ENCODE data around the gene HMX3.

The HMX3 gene

GRCh38 chr10:123146894-123147634 is 11.3 kb downstream of the HMX3 start:
- no peak for FAIRE-seq
- no peak for DNase-seq (ENCODE audit: insufficient read length, low spot score)

GRCh38 chr10:123147635-123148413 is 12.1 kb downstream of the HMX3 start, which contains the start of gene HMX2:
TSS of gene HMX2 (plus strand) at chr10:123148136. CDS start at chr10:123148379, 243 bp downstream.
- DNase-seq (ENCODE audit: insufficient read length, low spot score) = no peak
- no peak for FAIRE-seq

DNA sequence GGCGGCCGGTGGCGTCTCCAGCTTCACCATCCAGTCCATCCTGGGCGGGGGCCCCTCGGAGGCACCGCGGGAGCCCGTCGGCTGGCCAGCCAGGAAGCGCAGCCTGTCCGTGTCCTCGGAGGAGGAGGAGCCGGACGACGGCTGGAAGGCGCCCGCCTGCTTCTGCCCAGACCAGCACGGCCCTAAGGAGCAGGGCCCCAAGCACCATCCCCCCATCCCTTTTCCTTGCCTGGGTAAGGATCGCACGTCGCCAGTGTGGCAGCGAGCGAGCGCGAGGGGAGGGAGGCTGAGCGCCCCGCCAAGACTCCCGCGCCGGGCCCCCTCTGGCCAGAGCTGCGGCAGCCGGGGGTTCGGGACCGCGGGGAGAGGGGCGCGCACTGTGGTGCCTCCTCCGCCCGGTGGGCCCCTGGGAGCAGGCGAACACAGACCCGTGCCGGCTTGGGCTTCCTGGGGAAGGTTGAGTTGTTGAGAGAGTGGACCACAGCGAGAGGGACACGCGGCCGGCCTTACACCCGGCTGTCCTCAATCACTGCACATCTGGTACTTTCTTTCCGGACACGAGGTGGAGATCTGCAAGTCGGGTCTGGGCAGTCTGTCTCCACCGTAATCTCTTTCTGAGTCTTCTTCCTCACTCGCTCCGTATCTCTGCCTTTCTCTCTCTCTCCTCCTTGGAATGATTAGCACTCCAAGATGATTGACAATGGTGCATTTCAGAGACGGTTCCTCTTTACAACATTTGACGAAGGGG is 12.8 kb downstream of the HMX3 start:
- no peak for FAIRE-seq
- DNase-seq (ENCODE audit: insufficient read length, low spot score) = no peak

DNA sequence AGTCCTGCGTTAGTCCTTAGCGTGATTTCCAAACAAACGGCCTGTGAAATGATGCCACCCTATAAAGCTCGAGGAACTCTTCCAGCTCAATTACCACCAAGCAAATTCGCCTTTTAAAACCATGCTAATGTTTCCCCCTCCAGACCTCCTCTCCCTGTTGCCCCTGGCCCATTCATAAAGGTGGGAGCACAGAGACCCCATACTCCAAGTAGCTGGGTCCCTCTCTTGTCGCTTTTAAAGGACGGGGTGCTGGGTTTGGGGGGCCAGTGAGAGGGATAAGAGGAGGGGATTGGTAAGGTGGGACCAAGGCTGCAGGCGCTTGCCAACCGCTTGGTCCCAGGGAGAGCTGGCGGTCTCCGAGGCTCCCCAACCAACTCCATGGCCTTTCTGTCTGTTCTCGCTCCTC is 13.4 kb downstream of the HMX3 start:
- DNase-seq (ENCODE audit: insufficient read length, low spot score) = no peak

GRCh38 chr10:123149568-123150270 is 13.9 kb downstream of the HMX3 start:
- FAIRE-seq (no peak), DNase-seq (ENCODE audit: insufficient read length, low spot score) (no peak)

More for the DNA sequence above, 13.4 kb downstream of the HMX3 start:
- FAIRE-seq = no peak

DNA sequence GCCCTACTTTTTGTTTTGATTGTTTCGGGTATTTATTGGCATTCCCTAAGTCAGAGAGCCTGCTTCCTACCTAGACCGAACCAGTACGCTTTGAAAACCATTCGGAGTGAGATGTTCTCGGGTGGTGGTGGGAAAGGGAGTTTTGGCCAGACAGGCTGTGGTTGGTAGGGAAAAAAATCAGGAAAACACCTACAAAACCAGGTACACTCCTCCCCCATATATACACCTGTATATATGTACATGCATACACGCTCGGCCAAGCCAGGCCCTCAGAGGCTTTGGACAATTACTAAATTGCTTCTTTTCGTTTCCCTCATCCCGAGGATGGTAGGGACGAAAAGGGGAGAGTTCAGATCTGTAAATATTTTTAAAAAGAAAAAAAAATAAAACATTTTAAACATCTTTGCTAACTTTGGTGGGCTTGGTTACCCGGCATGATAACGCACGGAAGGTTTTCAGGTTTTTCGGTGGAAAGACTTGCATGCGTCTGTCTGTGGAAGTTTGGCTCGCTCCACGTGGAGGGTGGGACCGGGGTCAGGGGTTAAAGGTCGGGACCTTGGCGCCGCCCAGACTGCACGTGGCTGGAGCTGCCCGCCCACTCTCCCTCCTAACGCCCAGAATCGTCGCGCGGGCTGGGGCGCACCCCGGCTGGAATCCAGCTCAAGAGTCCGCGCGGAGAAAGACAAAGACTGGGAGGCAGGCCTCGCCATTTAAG is 14.7 kb downstream of the HMX3 start:
- no peak for DNase-seq (ENCODE audit: insufficient read length, low spot score)
- no peak for FAIRE-seq

DNA sequence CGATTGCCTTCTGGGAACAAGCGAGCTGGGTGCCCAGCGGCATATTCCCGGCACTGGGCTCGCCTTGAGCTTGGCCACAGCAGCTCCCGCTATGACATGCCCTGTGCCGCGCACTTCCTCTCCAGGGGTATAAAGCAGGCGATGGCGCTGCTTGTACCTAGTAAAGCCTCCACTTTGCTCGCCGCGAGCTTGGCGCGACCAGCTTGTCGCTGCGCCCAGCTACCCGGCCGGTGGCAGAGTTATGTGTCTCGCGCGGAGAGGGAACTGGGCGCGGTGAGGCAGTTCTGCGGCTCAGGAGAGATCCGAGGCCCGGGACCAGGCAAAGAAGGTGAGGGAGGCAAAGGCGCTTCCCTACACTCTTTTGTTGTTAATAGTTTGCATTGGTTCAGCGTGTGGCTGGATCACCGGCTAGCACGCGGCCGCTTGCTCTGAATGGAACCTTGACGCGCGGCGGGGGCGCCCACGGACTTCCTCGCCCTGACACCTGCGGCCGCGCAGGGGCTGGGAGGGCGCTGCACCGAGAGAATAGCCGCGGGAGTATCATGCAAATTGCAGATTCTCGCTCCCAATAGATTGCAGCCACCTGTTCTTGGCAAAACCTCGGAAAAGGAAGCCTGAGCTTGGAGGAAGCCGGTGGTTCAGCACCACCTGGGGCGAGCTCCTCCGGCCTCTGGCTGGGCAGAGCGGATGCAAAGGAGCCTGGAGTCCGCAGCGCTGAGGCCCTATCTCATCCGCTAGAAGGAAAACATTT is 15.4 kb downstream of the HMX3 start:
- FAIRE-seq (no peak), DNase-seq (ENCODE audit: insufficient read length, low spot score) (no peak)

GRCh38 chr10:123151737-123152135 is 16.0 kb downstream of the HMX3 start:
- no peak for FAIRE-seq
- DNase-seq (ENCODE audit: insufficient read length, low spot score) = no peak

DNA sequence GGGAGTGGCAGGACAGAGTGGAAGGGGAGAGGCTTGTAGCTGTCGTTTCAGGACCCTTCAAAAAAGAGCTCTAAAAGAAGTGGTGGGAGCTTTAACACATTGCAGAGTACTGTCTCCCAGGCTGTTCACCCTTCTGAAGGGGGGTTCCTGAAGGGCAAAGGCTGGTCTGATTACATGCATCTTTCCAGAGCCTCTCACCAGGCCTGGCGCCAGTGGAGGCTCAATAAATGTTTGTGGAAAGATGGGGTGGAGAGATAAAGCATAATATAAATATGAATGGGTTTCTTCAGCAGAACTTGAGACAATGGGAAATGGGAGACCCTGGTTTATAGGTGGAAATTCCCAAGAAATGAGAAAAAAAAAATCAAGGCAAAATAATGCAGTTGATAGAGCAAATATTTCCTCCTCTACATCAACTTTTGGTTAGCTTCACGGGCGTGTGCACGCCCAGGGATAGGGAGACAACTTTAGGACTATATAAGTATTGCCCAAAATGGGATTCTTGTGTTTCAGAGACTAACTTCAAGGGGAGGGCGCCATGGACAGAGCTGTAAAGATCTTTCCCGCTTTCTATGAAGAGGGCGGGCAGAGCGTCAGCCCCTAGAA is 17.8 kb downstream of the HMX3 start:
- FAIRE-seq = no peak

GRCh38 chr10:123154092-123154710 is 18.4 kb downstream of the HMX3 start, which contains the start of gene BUB3:
TSS of gene BUB3 (plus strand) at chr10:123154402. CDS start at chr10:123154918, 516 bp downstream.
- FAIRE-seq = peak; percentile 85
- DNase-seq (ENCODE audit: insufficient read length, low spot score) = peak; percentile 88

More for the DNA sequence above, 17.8 kb downstream of the HMX3 start:
- DNase-seq (ENCODE audit: insufficient read length, low spot score) = no peak

DNA sequence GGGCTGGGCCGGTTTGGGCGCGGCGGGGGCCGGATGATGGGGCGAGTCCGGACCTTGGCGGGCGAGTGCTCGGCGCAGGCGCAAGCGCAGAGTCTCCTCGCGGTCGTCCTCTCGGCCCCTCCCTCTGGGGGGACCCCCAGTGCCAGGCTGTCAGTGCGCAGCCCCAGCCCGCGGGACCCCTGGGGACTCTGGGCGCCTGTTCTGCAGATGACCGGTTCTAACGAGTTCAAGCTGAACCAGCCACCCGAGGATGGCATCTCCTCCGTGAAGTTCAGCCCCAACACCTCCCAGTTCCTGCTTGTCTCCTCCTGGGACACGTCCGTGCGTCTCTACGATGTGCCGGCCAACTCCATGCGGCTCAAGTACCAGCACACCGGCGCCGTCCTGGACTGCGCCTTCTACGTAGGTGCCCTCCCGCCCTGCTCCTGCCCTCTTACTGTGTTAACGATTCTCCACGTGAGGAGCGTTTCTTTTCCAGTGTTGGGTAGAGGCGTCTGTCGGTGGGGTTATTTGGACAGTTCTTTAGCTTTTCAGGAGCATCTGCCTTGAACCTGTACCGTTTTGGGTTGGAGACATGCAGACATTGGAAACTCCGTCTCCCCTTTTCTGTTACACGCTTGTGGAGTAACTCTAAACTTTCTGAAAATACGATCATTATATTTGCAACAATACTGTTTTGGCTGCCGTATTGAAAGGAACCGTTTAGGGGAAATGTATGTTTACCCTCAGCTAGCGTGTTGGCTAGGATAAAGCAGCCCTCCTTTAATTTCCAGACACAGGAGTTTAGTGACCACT is 19.1 kb downstream of the HMX3 start:
- peak; percentile 48 for DNase-seq (ENCODE audit: insufficient read length, low spot score)
- no peak for FAIRE-seq

DNA sequence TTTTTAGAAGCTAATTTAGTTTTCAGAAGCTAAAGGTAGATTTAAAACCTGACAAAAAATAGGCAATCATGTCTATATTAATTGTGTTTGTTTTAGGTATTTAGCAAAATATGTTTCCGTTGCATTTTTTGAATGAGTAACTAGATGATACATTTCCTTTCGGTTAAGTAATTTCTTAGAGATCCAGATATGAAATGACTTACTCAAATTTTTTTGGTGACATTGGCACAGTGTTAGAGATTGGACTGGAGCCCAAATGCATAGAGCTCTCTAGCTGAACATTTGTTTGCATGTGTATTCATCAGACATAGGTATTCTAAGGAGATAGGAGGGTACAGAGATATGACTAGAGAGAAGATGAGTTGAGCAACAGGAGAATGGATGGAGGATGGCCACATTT is 20.3 kb downstream of the HMX3 start:
- DNase-seq (ENCODE audit: insufficient read length, low spot score) (no peak), FAIRE-seq (no peak)

- DNase-seq (ENCODE audit: insufficient read length, low spot score) (no peak), FAIRE-seq (no peak)
Observed at GRCh38 chr10:123157210-123157609, 21.4 kb downstream of the HMX3 start.

DNA sequence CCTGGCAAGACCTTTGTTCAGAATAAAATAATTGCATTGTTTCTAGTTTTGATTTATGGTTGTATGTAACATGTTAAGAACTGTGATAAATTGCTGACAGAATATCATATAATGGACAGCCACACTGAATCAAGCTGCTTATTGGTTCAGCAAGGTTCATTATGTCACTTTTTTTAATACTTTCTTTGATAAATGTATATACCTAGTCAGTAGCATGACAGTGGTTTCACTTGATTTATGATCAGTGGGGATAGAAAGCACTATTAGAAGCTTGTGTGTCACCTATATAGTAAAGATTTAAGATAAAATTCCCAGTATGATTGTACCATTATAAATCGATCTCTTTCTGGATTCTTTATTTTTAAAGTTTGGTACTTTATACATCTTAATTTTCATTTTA is 22.9 kb downstream of the HMX3 start:
- DNase-seq (ENCODE audit: insufficient read length, low spot score) (no peak), FAIRE-seq (no peak)

- FAIRE-seq = no peak
- no peak for DNase-seq (ENCODE audit: insufficient read length, low spot score)
Observed at GRCh38 chr10:123160311-123160980, 24.7 kb downstream of the HMX3 start.

- FAIRE-seq (no peak), DNase-seq (ENCODE audit: insufficient read length, low spot score) (no peak)
Observed at GRCh38 chr10:123164319-123164718, 28.5 kb downstream of the HMX3 start.
